GM12864 (cell line): Measurements from ENCODE around the gene ADAMTS16.
A peak's percentile ranks its signal among the peaks of the same experiment; 100 is the strongest.

Source experiments
- DNase-seq: peaks from one replicate; pipeline ENCODE4 v3.0.0-alpha.2; 2011; ENCODE audit warnings: low read depth
- H3K4me3 ChIP-seq: 2 replicates; pipeline ENCODE4 v1.5.1; 2011; ENCODE audit warnings: mild to moderate bottlenecking, low read depth, low read length, control low read depth
- TF ChIP-seq, protein P1 (sequence below): IDR thresholded peaks from 2 replicates; pipeline ENCODE4 v1.5.1; 2011; ENCODE audit warnings: low read depth, mild to moderate bottlenecking, moderate library complexity, low read length, control low read depth, inconsistent platforms; ENCODE audit errors: missing control alignments

Gene ADAMTS16

DNA sequence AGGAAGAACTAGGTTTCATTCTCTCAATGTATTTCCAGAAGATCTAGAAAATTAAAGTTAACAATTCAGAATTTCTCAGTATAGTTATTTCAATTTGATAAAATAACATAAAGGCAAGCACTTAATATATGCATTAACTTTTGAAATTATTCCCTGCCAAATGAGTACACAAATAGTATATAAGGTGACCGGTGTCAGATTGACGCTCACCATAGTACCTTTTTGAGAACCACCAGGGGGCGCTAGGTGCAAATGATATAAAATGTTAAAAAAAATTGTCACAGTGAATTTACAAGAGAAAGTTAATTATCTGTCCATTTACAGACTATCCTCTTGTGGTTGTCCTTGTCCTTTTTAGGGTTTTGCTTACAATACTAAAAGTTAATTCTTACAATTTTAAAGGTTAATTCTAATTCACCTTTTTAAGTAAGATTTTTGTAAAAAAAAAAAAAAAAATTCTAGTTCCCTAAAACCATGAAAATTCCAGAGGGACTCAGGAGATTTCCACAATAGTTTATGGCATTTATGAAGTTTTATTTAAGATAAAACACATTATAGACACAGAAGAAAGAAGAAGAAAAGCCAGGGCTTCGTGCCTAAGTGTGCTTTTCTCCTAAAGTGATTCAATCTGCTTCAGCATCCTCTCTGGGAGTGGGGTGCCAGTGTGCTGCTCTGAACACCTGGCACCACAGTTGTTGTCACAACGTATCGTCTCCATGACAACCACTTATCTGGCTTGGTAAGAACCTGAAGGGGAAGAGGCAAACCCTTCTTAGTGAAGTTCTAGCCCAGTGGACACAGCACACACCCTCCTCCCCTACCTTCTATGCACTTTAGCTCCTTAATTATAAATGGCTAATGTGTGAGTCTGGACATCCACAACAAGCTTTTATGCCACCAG lies 1.7 kb downstream of the ADAMTS16 start:
- DNase-seq = peak; percentile 18
- TF ChIP-seq, protein P1, sequence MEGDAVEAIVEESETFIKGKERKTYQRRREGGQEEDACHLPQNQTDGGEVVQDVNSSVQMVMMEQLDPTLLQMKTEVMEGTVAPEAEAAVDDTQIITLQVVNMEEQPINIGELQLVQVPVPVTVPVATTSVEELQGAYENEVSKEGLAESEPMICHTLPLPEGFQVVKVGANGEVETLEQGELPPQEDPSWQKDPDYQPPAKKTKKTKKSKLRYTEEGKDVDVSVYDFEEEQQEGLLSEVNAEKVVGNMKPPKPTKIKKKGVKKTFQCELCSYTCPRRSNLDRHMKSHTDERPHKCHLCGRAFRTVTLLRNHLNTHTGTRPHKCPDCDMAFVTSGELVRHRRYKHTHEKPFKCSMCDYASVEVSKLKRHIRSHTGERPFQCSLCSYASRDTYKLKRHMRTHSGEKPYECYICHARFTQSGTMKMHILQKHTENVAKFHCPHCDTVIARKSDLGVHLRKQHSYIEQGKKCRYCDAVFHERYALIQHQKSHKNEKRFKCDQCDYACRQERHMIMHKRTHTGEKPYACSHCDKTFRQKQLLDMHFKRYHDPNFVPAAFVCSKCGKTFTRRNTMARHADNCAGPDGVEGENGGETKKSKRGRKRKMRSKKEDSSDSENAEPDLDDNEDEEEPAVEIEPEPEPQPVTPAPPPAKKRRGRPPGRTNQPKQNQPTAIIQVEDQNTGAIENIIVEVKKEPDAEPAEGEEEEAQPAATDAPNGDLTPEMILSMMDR = peak; percentile 48
- H3K4me3 ChIP-seq = no peak overlapping the region

- no peak for DNase-seq
- TF ChIP-seq, protein P1 = no peak
- no peak overlapping the region for H3K4me3 ChIP-seq
Measured at GRCh38 chr5:5144441-5144840, 4.3 kb downstream of the ADAMTS16 start.

DNA sequence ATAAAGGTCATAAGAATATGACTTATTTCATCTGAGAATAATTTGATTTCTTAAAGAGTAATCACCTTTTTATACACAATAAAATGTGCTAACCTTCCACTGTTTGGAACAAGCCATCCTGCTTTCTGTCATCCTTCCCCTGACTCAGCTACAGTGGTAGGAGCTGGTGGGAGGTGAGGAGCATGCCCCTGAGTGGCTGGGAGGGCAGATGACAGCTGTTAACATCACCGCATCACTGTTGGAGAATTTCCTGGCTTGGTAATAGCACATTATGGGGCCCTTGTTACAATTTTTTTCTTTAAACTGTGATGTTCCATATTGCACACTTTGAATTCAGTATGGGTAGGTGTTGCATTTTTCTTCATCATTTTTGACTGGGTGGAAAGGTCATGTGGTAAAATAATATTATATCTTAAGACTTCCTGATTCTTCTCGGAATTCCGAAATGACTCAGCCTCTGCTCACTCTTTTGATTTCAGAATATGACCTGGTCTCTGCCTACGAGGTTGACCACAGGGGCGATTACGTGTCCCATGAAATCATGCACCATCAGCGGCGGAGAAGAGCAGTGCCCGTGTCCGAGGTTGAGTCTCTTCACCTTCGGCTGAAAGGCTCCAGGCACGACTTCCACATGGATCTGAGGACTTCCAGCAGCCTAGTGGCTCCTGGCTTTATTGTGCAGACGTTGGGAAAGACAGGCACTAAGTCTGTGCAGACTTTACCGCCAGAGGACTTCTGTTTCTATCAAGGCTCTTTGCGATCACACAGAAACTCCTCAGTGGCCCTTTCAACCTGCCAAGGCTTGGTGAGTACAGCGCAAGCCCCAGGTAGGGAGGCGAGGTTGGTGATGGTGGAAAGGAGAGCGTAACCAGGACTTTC lies 5.8 kb downstream of the ADAMTS16 start:
- TF ChIP-seq, protein P1 = no peak
- no peak for DNase-seq
- H3K4me3 ChIP-seq = no peak overlapping the region

DNA sequence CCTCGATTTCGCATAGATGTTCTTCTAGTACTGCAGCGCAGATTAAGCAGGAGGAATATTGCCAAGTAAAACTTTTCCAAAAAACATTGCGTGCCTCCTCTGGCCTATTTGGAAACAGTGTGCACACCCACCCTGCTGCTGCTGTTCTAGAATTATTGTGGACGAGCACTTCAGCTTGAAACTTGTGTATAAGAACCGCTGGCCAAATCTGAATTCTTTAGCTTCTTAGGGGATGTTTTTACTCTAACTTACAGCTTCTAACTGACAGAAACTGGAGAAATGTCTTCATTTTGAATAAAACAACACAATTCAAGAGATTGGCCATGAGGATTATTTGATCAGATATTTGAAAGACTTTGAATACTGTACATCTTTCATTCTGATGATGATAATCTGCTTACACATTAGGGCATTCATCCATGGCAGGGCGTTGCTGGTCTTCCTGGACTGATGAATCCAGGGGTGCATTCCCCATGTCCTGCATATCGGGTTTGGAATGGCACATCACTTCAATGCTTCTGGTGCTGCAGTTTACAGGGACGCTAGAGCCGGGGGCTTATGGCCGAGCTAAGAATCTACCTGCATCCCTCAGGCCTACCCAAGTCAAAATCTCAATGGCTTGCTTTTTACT lies 6.5 kb downstream of the ADAMTS16 start:
- TF ChIP-seq, protein P1 = no peak
- no peak for DNase-seq
- H3K4me3 ChIP-seq = no peak overlapping the region

GRCh38 chr5:5149154-5149553 lies 9.0 kb downstream of the ADAMTS16 start:
- TF ChIP-seq, protein P1 = no peak
- DNase-seq = no peak
- no peak overlapping the region for H3K4me3 ChIP-seq

DNA sequence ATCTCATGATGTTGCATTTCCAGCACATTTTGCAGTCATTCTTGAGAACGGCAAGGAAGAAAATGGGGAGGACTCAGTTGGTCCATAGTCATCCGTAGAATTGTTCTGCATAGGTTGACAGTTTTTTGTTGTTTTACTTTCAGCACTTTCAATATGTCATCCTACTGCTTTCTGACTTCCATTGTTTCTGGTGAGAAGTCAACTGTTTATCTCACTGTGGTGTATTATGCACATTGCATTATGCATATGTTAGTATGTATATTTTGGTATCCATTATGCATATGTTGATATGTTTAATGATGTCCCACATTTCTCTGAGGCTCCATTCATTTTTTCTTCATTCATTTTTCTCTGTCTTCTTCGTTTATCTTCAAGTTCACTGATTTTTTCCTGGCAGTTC lies 10.5 kb downstream of the ADAMTS16 start:
- TF ChIP-seq, protein P1 = no peak
- no peak for DNase-seq

More for the DNA sequence above, 10.5 kb downstream of the ADAMTS16 start:
- H3K4me3 ChIP-seq = no peak overlapping the region
